Natural killer cell (primary cell): Measurements from ENCODE around the gene CBX4. TPM values are rescaled to one million over a fixed set of nuclear protein-coding genes. Genes with fewer than 3 reads are reported as not detected.

ENCODE experiments used
- ATAC-seq, 3 donors: fragments of 150-1000 bp in 2 of 3; fragments of 200-7000 bp in 1 of 3; cut with Tn5 transposase; 1 replicate in 1 of 3; 2 replicates in 2 of 3; pipeline ENCODE4 v1.10.0; 2021; ENCODE audit warnings: mild to moderate bottlenecking in 2 of 3, moderate library complexity in 2 of 3
- DNase-seq, 2 donors: peaks; one replicate each; pipeline versions ENCODE4 v3.0.0 to v3.0.0-alpha.2; 2013 to 2021; ENCODE audit warnings: mixed read lengths in 1 of 2
- H3K27ac ChIP-seq: one replicate; pipeline ENCODE4 v1.5.1; 2013; ENCODE audit warnings: mild to moderate bottlenecking, low read length
- H3K27me3 ChIP-seq: one replicate; pipeline ENCODE4 v1.6.1; 2013; ENCODE audit warnings: low read length; ENCODE audit not compliant: control insufficient read depth, insufficient read depth
- H3K36me3 ChIP-seq: one replicate; pipeline ENCODE4 v1.6.1; 2013; ENCODE audit warnings: low read length; ENCODE audit not compliant: control insufficient read depth, insufficient read depth
- H3K4me1 ChIP-seq: one replicate; pipeline ENCODE4 v1.6.1; 2013; ENCODE audit warnings: low read length; ENCODE audit not compliant: control insufficient read depth, insufficient read depth
- H3K4me3 ChIP-seq: one replicate; pipeline ENCODE4 v1.5.1; 2013; ENCODE audit warnings: low read length
- H3K9me3 ChIP-seq: one replicate; pipeline ENCODE4 v1.6.1; 2013; ENCODE audit warnings: low read length; ENCODE audit not compliant: control insufficient read depth, insufficient read depth
- H3K27ac Mint-ChIP-seq, 2 donors: one replicate each; pipeline ENCODE4 v1.8.0; 2022; ENCODE audit warnings: mild to moderate bottlenecking in 2 of 2, mixed read lengths in 2 of 2, moderate library complexity in 1 of 2
- H3K27me3 Mint-ChIP-seq, 2 donors: one replicate each; pipeline ENCODE4 v1.8.0; 2022; ENCODE audit warnings: low read depth in 2 of 2, mixed read lengths in 2 of 2
- H3K36me3 Mint-ChIP-seq: one replicate; pipeline ENCODE4 v1.8.0; 2022; ENCODE audit warnings: mixed read lengths
- H3K4me1 Mint-ChIP-seq, 2 donors: one replicate each; pipeline ENCODE4 v1.8.0; 2022; ENCODE audit warnings: mixed read lengths in 2 of 2
- H3K4me3 Mint-ChIP-seq: one replicate; pipeline ENCODE4 v1.8.0; 2022; ENCODE audit warnings: mild to moderate bottlenecking, moderate library complexity, mixed read lengths
- H3K9me3 Mint-ChIP-seq, 2 donors: one replicate each; pipeline ENCODE4 v1.8.0; 2022; ENCODE audit warnings: mixed read lengths in 2 of 2
- WGBS: methylation state at CpG from one replicate; pipeline ENCODE4 v1.1.7; 2013; ENCODE audit warnings: missing lambda C conversion rate; ENCODE audit not compliant: insufficient coverage; 5-methylcytosine and 5-hydroxymethylcytosine counted together
- intact Hi-C: fragments of 100-400 bp; cut with micrococcal nuclease; formaldehyde crosslinking; loops from one replicate; pipeline ENCODE4 v1.14.2; 2022
- total RNA-seq, 4 donors: library from RNA; stranded (reverse); fragments of 120-200 nt in 1 of 4; gene quantifications; one replicate each; pipeline versions ENCODE4 v1.2.3 to v1.2.4, GENCODE V29; 2013 to 2022
- TF ChIP-seq, protein P1 (sequence below): fragments of 200-600 bp; IDR thresholded peaks from one replicate; pipeline ENCODE4 v1.8.0; 2022; ENCODE audit warnings: antibody characterized with exemption

CBX4 gene
- total RNA-seq, 3 donors from 2014 or later (not counting 1 experiment from before 2014, with no cell fraction given): 147 to 220 (median 217) TPM

DNA sequence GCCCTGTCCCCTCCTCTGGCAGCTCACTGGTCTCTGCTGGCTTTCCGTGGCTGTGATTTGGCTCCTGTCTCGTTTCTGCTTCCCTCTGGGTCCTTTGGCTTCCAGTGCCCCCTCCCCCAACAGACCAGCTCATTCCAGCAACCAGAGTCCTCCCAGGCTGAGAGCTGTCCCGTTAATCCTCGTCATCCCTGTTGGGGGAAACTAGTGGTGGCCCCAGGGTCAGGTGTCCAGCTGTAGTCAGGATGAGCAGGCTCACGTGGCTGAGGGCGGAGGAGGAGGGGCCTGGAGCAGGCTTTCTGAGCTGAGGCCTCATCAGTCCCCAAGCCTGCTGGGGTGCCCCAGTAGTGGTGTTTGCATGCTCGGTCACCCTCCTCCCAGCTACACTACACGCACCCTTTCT is 10.7 kb upstream of the CBX4 start:
- H3K27ac ChIP-seq: no peak overlapping the region
- Mint-ChIP-seq H3K4me1 (peaks cover 0 to 5% of the 10 kb centered on the region in 2 donors), H3K36me3 (no peaks in the 10 kb centered on the region), H3K27ac (no peak overlapping the region), H3K4me3 (no peak overlapping the region), H3K27me3 (peaks cover 15 to 25% of the 10 kb centered on the region in 2 donors), H3K9me3 (no peaks in the 10 kb centered on the region)
- peaks cover 9% of the 10 kb centered on the region for H3K4me1 ChIP-seq
- DNase-seq (no peak), ATAC-seq (no peak)
- WGBS: 84% methylated on average over 8 of the region's 8 CpGs
- H3K9me3 ChIP-seq: no peaks in the 10 kb centered on the region
- intact Hi-C loops: no loop called here
- no peaks in the 10 kb centered on the region for H3K36me3 ChIP-seq
- TF ChIP-seq, protein P1, sequence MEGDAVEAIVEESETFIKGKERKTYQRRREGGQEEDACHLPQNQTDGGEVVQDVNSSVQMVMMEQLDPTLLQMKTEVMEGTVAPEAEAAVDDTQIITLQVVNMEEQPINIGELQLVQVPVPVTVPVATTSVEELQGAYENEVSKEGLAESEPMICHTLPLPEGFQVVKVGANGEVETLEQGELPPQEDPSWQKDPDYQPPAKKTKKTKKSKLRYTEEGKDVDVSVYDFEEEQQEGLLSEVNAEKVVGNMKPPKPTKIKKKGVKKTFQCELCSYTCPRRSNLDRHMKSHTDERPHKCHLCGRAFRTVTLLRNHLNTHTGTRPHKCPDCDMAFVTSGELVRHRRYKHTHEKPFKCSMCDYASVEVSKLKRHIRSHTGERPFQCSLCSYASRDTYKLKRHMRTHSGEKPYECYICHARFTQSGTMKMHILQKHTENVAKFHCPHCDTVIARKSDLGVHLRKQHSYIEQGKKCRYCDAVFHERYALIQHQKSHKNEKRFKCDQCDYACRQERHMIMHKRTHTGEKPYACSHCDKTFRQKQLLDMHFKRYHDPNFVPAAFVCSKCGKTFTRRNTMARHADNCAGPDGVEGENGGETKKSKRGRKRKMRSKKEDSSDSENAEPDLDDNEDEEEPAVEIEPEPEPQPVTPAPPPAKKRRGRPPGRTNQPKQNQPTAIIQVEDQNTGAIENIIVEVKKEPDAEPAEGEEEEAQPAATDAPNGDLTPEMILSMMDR: no peak
- H3K4me3 ChIP-seq: no peak overlapping the region
- peaks cover 5% of the 10 kb centered on the region for H3K27me3 ChIP-seq

DNA sequence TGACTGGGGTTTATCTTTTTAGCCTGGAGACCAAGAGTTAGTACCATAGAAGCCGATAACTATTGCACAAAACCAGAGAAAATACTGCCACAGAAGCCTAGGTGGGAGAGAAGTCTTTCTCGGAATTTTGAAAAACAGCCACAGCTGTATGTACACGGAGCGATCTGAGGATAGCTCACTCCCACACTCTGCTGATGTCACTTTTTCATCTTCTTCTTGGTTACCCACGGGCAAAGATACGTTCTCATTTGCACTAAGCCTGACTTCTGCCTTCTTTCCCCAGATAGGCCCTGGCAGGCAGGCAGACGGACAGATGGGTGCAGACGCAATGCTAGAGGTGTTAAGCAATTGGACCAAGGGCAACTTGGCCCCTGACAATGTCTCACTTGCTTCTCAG is 9.1 kb upstream of the CBX4 start:
- WGBS: 89% methylated on average over 8 of the region's 8 CpGs

DNA sequence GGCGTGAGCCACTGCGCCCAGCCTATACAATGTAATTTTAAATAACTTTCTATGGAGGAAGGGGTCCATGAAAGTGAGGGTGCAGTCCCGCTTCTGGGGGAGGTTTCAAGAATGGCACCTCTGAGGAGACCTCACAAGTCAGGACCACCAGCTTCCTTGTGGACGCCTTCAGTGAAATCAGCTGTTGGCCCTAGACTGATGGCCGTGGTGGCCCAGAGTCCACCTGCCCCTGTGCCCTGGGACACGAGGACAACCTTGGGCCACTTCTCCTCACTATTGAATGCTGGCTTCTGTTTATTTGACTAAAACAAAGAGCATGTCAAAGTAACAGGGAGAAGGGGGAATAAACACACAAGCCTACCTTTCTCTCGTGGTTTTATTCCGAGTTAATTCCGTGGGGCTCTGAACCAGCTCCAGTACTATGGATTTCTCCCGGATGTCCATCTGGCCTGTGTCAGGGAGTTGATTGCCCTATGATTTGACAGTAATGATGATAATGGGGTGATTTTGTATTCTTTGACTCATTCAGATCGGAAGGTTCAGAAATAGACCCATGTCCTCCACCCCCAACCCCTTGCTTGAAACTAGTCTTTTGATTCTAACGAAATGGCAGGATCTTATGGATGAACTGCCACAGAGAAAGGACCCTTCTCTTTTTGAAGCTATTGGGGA is 8.6 kb upstream of the CBX4 start:
- no peaks in the 10 kb centered on the region for H3K36me3 ChIP-seq
- 82% methylated on average over 11 of the region's 12 CpGs for WGBS
- Mint-ChIP-seq H3K4me1 (peaks cover 8 to 9% of the 10 kb centered on the region in 2 donors), H3K27me3 (peaks cover 17 to 31% of the 10 kb centered on the region in 2 donors), H3K36me3 (no peaks in the 10 kb centered on the region), H3K4me3 (no peak overlapping the region), H3K27ac (no peak overlapping the region), H3K9me3 (no peaks in the 10 kb centered on the region)
- H3K9me3 ChIP-seq: no peaks in the 10 kb centered on the region
- H3K27ac ChIP-seq: no peak overlapping the region
- intact Hi-C loops: no loop called here
- no peak overlapping the region for H3K4me3 ChIP-seq
- TF ChIP-seq, protein P1: no peak
- DNase-seq (no peak), ATAC-seq (no peak)
- peaks cover 26% of the 10 kb centered on the region for H3K4me1 ChIP-seq
- peaks cover 15% of the 10 kb centered on the region for H3K27me3 ChIP-seq

More for the DNA sequence above, 9.1 kb upstream of the CBX4 start:
- Histone ChIP-seq H3K9me3 (no peaks in the 10 kb centered on the region), H3K27ac (no peak overlapping the region), H3K4me1 (peaks cover 23% of the 10 kb centered on the region), H3K4me3 (no peak overlapping the region), H3K36me3 (no peaks in the 10 kb centered on the region), H3K27me3 (peaks cover 12% of the 10 kb centered on the region)
- intact Hi-C loops: no loop called here
- no peak overlapping the region for H3K4me3 Mint-ChIP-seq
- H3K36me3 Mint-ChIP-seq: no peaks in the 10 kb centered on the region
- TF ChIP-seq, protein P1: no peak
- no peak overlapping the region for H3K27ac Mint-ChIP-seq
- H3K27me3 Mint-ChIP-seq: peaks cover 15 to 29% of the 10 kb centered on the region in 2 donors
- DNase-seq: no peak
- no peaks in the 10 kb centered on the region for H3K9me3 Mint-ChIP-seq
- no peak for ATAC-seq
- peaks cover 5% of the 10 kb centered on the region in 2 donors for H3K4me1 Mint-ChIP-seq

DNA sequence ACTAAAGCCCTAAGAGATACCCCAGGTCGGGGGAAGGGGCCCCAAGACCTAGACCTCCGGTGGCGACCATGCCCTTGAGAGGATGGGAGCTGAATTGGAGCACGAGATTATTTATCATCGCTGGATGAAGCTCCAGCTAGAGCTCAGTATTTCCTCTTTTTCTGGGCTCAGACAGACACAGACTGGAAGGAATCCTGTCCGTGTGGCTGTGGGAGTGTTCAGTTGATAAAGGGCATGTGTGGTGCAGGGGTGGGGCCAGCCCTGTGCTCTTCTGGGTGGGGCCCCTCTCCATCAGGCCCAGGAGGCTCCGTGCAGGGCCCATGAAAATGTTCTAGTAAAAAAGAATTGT is 6.3 kb upstream of the CBX4 start:
- Mint-ChIP-seq H3K36me3 (no peaks in the 10 kb centered on the region), H3K4me1 (peaks cover 14 to 21% of the 10 kb centered on the region in 2 donors), H3K27me3 (peaks cover 27 to 39% of the 10 kb centered on the region in 2 donors), H3K27ac (no peak overlapping the region), H3K4me3 (no peak overlapping the region), H3K9me3 (no peaks in the 10 kb centered on the region)
- intact Hi-C loops: no loop called here
- Histone ChIP-seq H3K4me1 (peaks cover 48% of the 10 kb centered on the region), H3K9me3 (no peaks in the 10 kb centered on the region), H3K4me3 (no peak overlapping the region), H3K27me3 (peaks cover 37% of the 10 kb centered on the region), H3K36me3 (no peaks in the 10 kb centered on the region), H3K27ac (no peak overlapping the region)
- DNase-seq (no peak), ATAC-seq (no peak)
- TF ChIP-seq, protein P1: no peak
- WGBS: 12% methylated on average over 7 of the region's 7 CpGs
